Endothelial cell of umbilical vein (primary cell): Measurements from ENCODE around the gene VDR. TPM values are rescaled to one million over a fixed set of nuclear protein-coding genes. Genes with fewer than 3 reads are reported as not detected.

Source experiments
- BruUV-seq: library from RNA; stranded (reverse); fragments of 400-500 nt; replicated peaks from 2 replicates; lab custom pipeline; 2021; lab: Mats Ljungman, UMichigan
- CTCF ChIA-PET: fragments of 300-600, 350-600 bp; sonication (Branson Sonifier 250); formaldehyde crosslinking; loops from one replicate; lab custom pipeline; 2021; ENCODE audit warnings: antibody characterized with exemption, inconsistent platforms; lab: Charles Lee
- POLR2A ChIA-PET: fragments of 300-600, 350-600 bp; sonication (Branson Sonifier 250); formaldehyde crosslinking; loops from one replicate; lab custom pipeline; 2021; ENCODE audit warnings: antibody characterized with exemption, inconsistent platforms; lab: Charles Lee
- DNase-seq: peaks from one replicate; pipeline ENCODE4 v3.0.0-alpha.2; 2011; ENCODE audit warnings: low read depth, low spot score
- FAIRE-seq: peaks from 2 replicates; lab custom pipeline; 2011; peaks lifted over from hg19 to GRCh38; lab: Jason Lieb, UNC
- H2AFZ ChIP-seq: 2 replicates; pipeline ENCODE4 v1.6.0; 2012; ENCODE audit warnings: low read depth, low read length, control low read depth, inconsistent platforms
- H3K27ac ChIP-seq: 2 replicates; pipeline ENCODE4 v1.5.1; 2011; ENCODE audit warnings: low read depth, mild to moderate bottlenecking, control low read depth, low read length, moderate library complexity; ENCODE audit not compliant: insufficient read depth
- H3K27me3 ChIP-seq, 2 experiments: 2 replicates each; pipeline versions ENCODE4 v1.6.0 to v1.6.1; 2011; ENCODE audit warnings: low read length in 2 of 2, mixed read lengths in 1 of 2; ENCODE audit not compliant: control insufficient read depth in 2 of 2, insufficient read depth in 2 of 2
- H3K36me3 ChIP-seq, 2 experiments: 2 replicates in 1 of 2; 3 replicates in 1 of 2; pipeline ENCODE4 v1.5.1; 2011; ENCODE audit warnings: low read length in 2 of 2, mild to moderate bottlenecking in 1 of 2, moderate library complexity in 1 of 2; ENCODE audit not compliant: control insufficient read depth in 2 of 2, insufficient read depth in 2 of 2; ENCODE audit errors: extremely low read depth in 1 of 2
- H3K4me1 ChIP-seq: 3 replicates; pipeline ENCODE4 v1.5.1; 2011; ENCODE audit warnings: mild to moderate bottlenecking, low read length; ENCODE audit not compliant: control insufficient read depth, insufficient read depth; ENCODE audit errors: extremely low read depth
- H3K4me2 ChIP-seq: 2 replicates; pipeline ENCODE4 v1.6.1; 2011; ENCODE audit warnings: low read length, control low read depth, mixed read lengths; ENCODE audit not compliant: insufficient read depth
- H3K4me3 ChIP-seq, 3 experiments: fragments of 200-600 bp in 1 of 3; sonication (generic), shearing (Covaris generic) in 1 of 3; replicated peaks in 1 of 3; 2 replicates each; pipeline ENCODE4 v1.5.1; 2011 to 2016; ENCODE audit warnings: control low read depth in 3 of 3, low read length in 3 of 3, mild to moderate bottlenecking in 2 of 3, inconsistent platforms in 1 of 3, low read depth in 1 of 3, moderate library complexity in 1 of 3; ENCODE audit not compliant: insufficient read depth in 1 of 3
- H3K79me2 ChIP-seq: 2 replicates; pipeline ENCODE4 v1.6.0; 2012; ENCODE audit warnings: low read length, inconsistent platforms; ENCODE audit not compliant: control insufficient read depth, insufficient read depth
- H3K9ac ChIP-seq: replicated peaks from 2 replicates; pipeline ENCODE3; 2011; ENCODE audit warnings: low read length, control low read depth; ENCODE audit not compliant: insufficient read depth; ENCODE audit errors: extremely low read depth
- H3K9me1 ChIP-seq: replicated peaks from 3 replicates; pipeline ENCODE4 v1.6.0; 2011; ENCODE audit warnings: mild to moderate bottlenecking, low read length; ENCODE audit not compliant: control insufficient read depth, insufficient read depth; ENCODE audit errors: extremely low read depth
- H3K9me3 ChIP-seq: replicated peaks from 2 replicates; pipeline ENCODE4 v1.5.1; 2012; ENCODE audit warnings: low read length, inconsistent platforms; ENCODE audit not compliant: control insufficient read depth, insufficient read depth
- H4K20me1 ChIP-seq: replicated peaks from 2 replicates; pipeline ENCODE3; 2011; ENCODE audit warnings: mild to moderate bottlenecking, low read length; ENCODE audit not compliant: control insufficient read depth, insufficient read depth; ENCODE audit errors: extremely low read depth
- CTCF ChIP-seq, 2 donors: IDR thresholded peaks; 1 replicate in 1 of 2; 2 replicates in 1 of 2; pipeline ENCODE4 v1.5.1; 2011; ENCODE audit warnings: low read length in 2 of 2, mild to moderate bottlenecking in 2 of 2, moderate library complexity in 2 of 2, control low read depth in 1 of 2, inconsistent platforms in 1 of 2, low read depth in 1 of 2; ENCODE audit not compliant: insufficient read depth in 1 of 2; ENCODE audit errors: extremely low read depth in 1 of 2
- EZH2 ChIP-seq: IDR thresholded peaks from 2 replicates; pipeline ENCODE4 v1.6.1; 2012; ENCODE audit warnings: borderline replicate concordance, low read depth, mild to moderate bottlenecking, moderate library complexity, low read length, inconsistent platforms; ENCODE audit not compliant: severe bottlenecking
- FOS ChIP-seq: IDR thresholded peaks from 2 replicates; pipeline ENCODE4 v1.6.1; 2011; ENCODE audit warnings: mild to moderate bottlenecking, low read length, moderate library complexity, borderline replicate concordance; ENCODE audit not compliant: insufficient read depth
- GATA2 ChIP-seq: IDR thresholded peaks from 2 replicates; pipeline ENCODE4 v1.7.0; 2011; ENCODE audit warnings: low read depth, mild to moderate bottlenecking, moderate library complexity, mixed read lengths, low read length; ENCODE audit not compliant: insufficient read length, insufficient read depth
- JUN ChIP-seq: IDR thresholded peaks from 2 replicates; pipeline ENCODE4 v1.6.1; 2011; ENCODE audit warnings: borderline replicate concordance, low read depth; ENCODE audit not compliant: insufficient read length, insufficient read depth
- MAX ChIP-seq: IDR thresholded peaks from 2 replicates; pipeline ENCODE4 v1.6.1; 2011; ENCODE audit not compliant: insufficient read depth, insufficient read length
- MYC ChIP-seq: IDR thresholded peaks from one replicate; pipeline ENCODE4 v1.6.1; 2011; ENCODE audit warnings: mild to moderate bottlenecking, low read depth, low read length
- POLR2A ChIP-seq: IDR thresholded peaks from 2 replicates; pipeline ENCODE4 v1.6.1; 2012; ENCODE audit warnings: low read depth, mild to moderate bottlenecking, control low read depth, low read length
- POLR2AphosphoS5 ChIP-seq: IDR thresholded peaks from 2 replicates; pipeline ENCODE4 v1.6.1; 2012; ENCODE audit warnings: low read depth, mild to moderate bottlenecking, control low read depth, low read length, moderate library complexity; ENCODE audit not compliant: insufficient read depth
- dilution Hi-C: fragments of 300-500 bp; cut with MboI; formaldehyde crosslinking; loops from one replicate; pipeline ENCODE4 v1.15.0; 2019; ENCODE audit warnings: low sequenced_read_pairs; ENCODE audit not compliant: extremely low pct_ligation_motif_present
- intact Hi-C: fragments of 100-400 bp; cut with micrococcal nuclease; formaldehyde crosslinking; loops from one replicate; pipeline ENCODE4 v1.10.0; 2022
- polyA plus RNA-seq, 4 experiments: library from polyadenylated mRNA; depleted of rRNA in 3 of 4; stranded (reverse) in 3 of 4; unstranded in 1 of 4; fragments of >200 nt; gene quantifications; 2 replicates each; pipeline versions ENCODE4 v1.2.1 to v1.2.3, GENCODE V29; 2011 to 2012; ENCODE audit warnings: missing spikeins in 1 of 4
- total RNA-seq: library from RNA; stranded (reverse); gene quantifications from 2 replicates; pipeline ENCODE4 v1.2.3, GENCODE V29; 2021

The VDR gene
- total and polyA plus RNA-seq, 2 donors (not counting 3 experiments of a cell fraction or from before 2014, with no cell fraction given) = 0.73 to 0.91 TPM

- POLR2A ChIA-PET = no interaction called here
- no peaks in the 10 kb centered on the region for H4K20me1 ChIP-seq
- no peak overlapping the region for H3K4me3 ChIP-seq
- CTCF ChIA-PET = interaction anchor here (1.1 to 1.3 kb wide), 2 partner anchors 8 to 53 kb away, joined by 4 to 5 read pairs; partner anchors contain the start of gene VDR
- no peaks in the 10 kb centered on the region for H3K36me3 ChIP-seq
- dilution Hi-C loops = no loop called here
- peaks cover 7% of the 10 kb centered on the region for H3K4me1 ChIP-seq
- H3K9me3 ChIP-seq = no peaks in the 10 kb centered on the region
- peak; percentile 26 for FAIRE-seq
- H3K4me2 ChIP-seq = no peak overlapping the region
- intact Hi-C loops = no loop called here
- BruUV-seq = no TSS peak
- peaks cover 0 to 2% of the 10 kb centered on the region in 2 experiments for H3K27me3 ChIP-seq
- no peak overlapping the region for H2AFZ ChIP-seq
- H3K27ac ChIP-seq = no peak overlapping the region
- peak; percentile 19 for DNase-seq
- H3K79me2 ChIP-seq = no peaks in the 10 kb centered on the region
- no peak overlapping the region for H3K9ac ChIP-seq
- no peaks in the 10 kb centered on the region for H3K9me1 ChIP-seq
- TF ChIP-seq POLR2A (no peak), JUN (no peak), POLR2AphosphoS5 (no peak), GATA2 (no peak), EZH2 (no peak), MYC (no peak), MAX (no peak), CTCF (IDR thresholded peaks at IDR 0.05; ENCODE audit: extremely low read depth in 1 of 2, insufficient read depth in 1 of 2, low read depth in 1 of 2, low read length in 2 of 2) (no peak), FOS (no peak)
Measured at GRCh38 chr12:47896633-47897032, 8.2 kb downstream of the VDR start.
